ENCODE measurements around the gene MLLT3.

MLLT3 gene

GRCh38 chr9:20538092-20538491 lies 84.2 kb downstream of the MLLT3 start:
- H3K4me1 Mint-ChIP-seq = no peaks in the 10 kb centered on the region
- TF ChIP-seq CTCF (IDR thresholded peaks at IDR 0.05; ENCODE audit: unreplicated experiment in 3 of 3) = no peak
- no peak overlapping the region for H3K4me3 Mint-ChIP-seq
- no peak overlapping the region for H3K27ac Mint-ChIP-seq
- no peaks in the 10 kb centered on the region for H3K27me3 Mint-ChIP-seq (ENCODE audit: low read depth)
- peaks cover 31% of the 10 kb centered on the region for H3K9me3 Mint-ChIP-seq
- H3K36me3 Mint-ChIP-seq (ENCODE audit: low read depth) = peaks cover 44% of the 10 kb centered on the region

GRCh38 chr9:20537294-20537693 lies 85.0 kb downstream of the MLLT3 start:
- H3K9me3 Mint-ChIP-seq = peaks cover 26% of the 10 kb centered on the region
- peaks cover 5% of the 10 kb centered on the region for H3K4me1 Mint-ChIP-seq

GRCh38 chr9:20532584-20532983 lies 89.7 kb downstream of the MLLT3 start:
- Mint-ChIP-seq H3K4me3 (no peak overlapping the region), H3K27ac (peak overlapping the region in 1 of 3 experiments; percentile 50), H3K27me3 (ENCODE audit: low read depth) (no peaks in the 10 kb centered on the region), H3K9me3 (no peaks in the 10 kb centered on the region), H3K36me3 (ENCODE audit: low read depth) (peaks cover 2% of the 10 kb centered on the region), H3K4me1 (peaks cover 5% of the 10 kb centered on the region)
- no peak for TF ChIP-seq CTCF (IDR thresholded peaks at IDR 0.05; ENCODE audit: unreplicated experiment in 3 of 3)

More at GRCh38 chr9:20537294-20537693, 85.0 kb downstream of the MLLT3 start:
- TF ChIP-seq CTCF (IDR thresholded peaks at IDR 0.05; ENCODE audit: unreplicated experiment in 3 of 3) = no peak
- Mint-ChIP-seq H3K27me3 (ENCODE audit: low read depth) (no peaks in the 10 kb centered on the region), H3K36me3 (ENCODE audit: low read depth) (peaks cover 37% of the 10 kb centered on the region), H3K4me3 (no peak overlapping the region), H3K27ac (no peak overlapping the region)

- H3K9me3 Mint-ChIP-seq = no peaks in the 10 kb centered on the region
- no peaks in the 10 kb centered on the region for H3K36me3 Mint-ChIP-seq (ENCODE audit: low read depth)
- H3K4me3 Mint-ChIP-seq = no peak overlapping the region
- no peaks in the 10 kb centered on the region for H3K27me3 Mint-ChIP-seq (ENCODE audit: low read depth)
- no peak overlapping the region for H3K27ac Mint-ChIP-seq
- peaks cover 5% of the 10 kb centered on the region for H3K4me1 Mint-ChIP-seq
- no peak for TF ChIP-seq CTCF (IDR thresholded peaks at IDR 0.05; ENCODE audit: unreplicated experiment in 3 of 3)
These were observed 92.5 kb downstream of the MLLT3 start for GRCh38 chr9:20529837-20530236.

- no peak overlapping the region for H3K27ac Mint-ChIP-seq
- no peaks in the 10 kb centered on the region for H3K27me3 Mint-ChIP-seq (ENCODE audit: low read depth)
- H3K36me3 Mint-ChIP-seq (ENCODE audit: low read depth) = no peaks in the 10 kb centered on the region
- H3K4me3 Mint-ChIP-seq = no peak overlapping the region
- H3K9me3 Mint-ChIP-seq = no peaks in the 10 kb centered on the region
- no peak for TF ChIP-seq CTCF (IDR thresholded peaks at IDR 0.05; ENCODE audit: unreplicated experiment in 3 of 3)
- H3K4me1 Mint-ChIP-seq = peaks cover 5% of the 10 kb centered on the region
These were observed 94.0 kb downstream of the MLLT3 start for GRCh38 chr9:20528253-20528652.

GRCh38 chr9:20526500-20527319 lies 95.6 kb downstream of the MLLT3 start:
- TF ChIP-seq CTCF (IDR thresholded peaks at IDR 0.05; ENCODE audit: unreplicated experiment in 3 of 3) = no peak
- Mint-ChIP-seq H3K27ac (peak overlapping the region in 1 of 3 experiments; percentile 34), H3K9me3 (peaks cover 2% of the 10 kb centered on the region), H3K36me3 (ENCODE audit: low read depth) (peaks cover 4% of the 10 kb centered on the region), H3K4me1 (no peaks in the 10 kb centered on the region), H3K4me3 (no peak overlapping the region), H3K27me3 (ENCODE audit: low read depth) (no peaks in the 10 kb centered on the region)

Measured in nephron (organoid).